ENCODE data around the gene FOXRED2. TPM values are rescaled to one million over a fixed set of nuclear protein-coding genes. Genes with fewer than 3 reads are reported as not detected.

FOXRED2 gene
- total and polyA plus RNA-seq, 2 of the 8 experiments (the other 6 are each of a cell fraction or from before 2014, with no cell fraction given): 11.5 to 27.8 TPM

DNA sequence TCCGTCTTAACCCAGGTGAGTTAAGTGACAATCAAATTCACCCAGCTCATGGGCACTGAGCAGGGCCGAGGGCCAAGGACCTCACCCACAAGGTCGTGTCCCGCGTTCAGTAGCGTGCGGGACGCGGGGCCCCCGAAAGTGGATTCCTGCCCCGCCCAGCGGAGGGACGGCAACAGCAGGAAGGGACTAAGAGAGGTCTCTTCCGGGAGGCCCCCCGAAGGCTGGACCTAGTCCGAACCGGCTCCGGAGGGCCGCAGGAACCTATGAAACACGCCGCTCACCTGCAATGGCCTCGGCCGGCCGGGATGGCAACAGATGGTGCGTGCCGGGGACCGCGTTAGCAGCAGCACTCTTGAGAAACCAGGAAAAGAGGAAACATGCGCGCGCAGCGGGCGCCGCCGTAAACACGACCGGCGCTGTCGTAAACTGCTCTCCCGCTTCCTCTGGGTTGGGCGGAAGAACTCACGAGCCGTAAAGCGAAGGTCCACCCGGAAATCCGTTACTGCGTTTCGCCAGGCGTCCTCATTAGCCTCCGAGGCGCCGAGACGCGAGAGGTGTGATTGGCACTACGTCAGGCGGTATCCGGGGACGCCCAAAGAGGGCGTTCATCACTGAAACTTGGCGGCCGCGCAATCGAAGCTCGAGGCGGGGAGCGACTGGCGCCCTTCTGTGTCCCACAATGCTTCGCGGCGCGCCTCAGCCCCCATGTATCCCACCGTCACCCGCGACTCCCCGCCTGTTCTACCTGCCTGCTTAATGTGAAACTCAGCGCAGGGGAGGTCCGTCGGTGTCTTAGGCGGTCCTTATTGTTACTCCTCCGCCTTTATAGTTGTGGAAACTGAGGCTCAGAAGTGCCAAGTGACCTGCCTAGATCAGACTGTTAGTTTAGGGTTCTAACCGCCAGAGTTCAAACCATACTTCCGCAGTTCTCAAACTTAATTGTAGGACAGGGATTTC lies 22.2 kb upstream of the FOXRED2 start, which contains the start of gene EIF3D (continued):
- TF ChIP-seq HDAC6 (IDR thresholded peaks at IDR 0.05; ENCODE audit: low read depth, low read length) (no peak), KDM1A (IDR thresholded peaks at IDR 0.05; ENCODE audit: borderline replicate concordance, low read length) (no peak), EP300 (IDR thresholded peaks at IDR 0.05; ENCODE audit: borderline replicate concordance in 1 of 2, low read depth in 2 of 2, low read length in 2 of 2) (no peak), RAD21 (IDR thresholded peaks at IDR 0.05 in 1 of 2, conservative IDR thresholded peaks at IDR 0.05 in 1 of 2; ENCODE audit: low read depth in 2 of 2, low read length in 2 of 2) (no peak), BCL11A (IDR thresholded peaks at IDR 0.05; ENCODE audit: low read depth in 2 of 2, low read length in 2 of 2) (no peak), CHD1 (IDR thresholded peaks at IDR 0.05; ENCODE audit: low read depth, low read length) (no peak), SAP30 (IDR thresholded peaks at IDR 0.05; ENCODE audit: insufficient read depth, insufficient replicate concordance, low read length) (no peak), SP2 (IDR thresholded peaks at IDR 0.05; ENCODE audit: low read length) (no peak), TAF7 (optimal IDR thresholded peaks at IDR 0.05; ENCODE audit: borderline replicate concordance, low read depth, low read length) (peak; percentile 82), BRCA1 (IDR thresholded peaks at IDR 0.05; ENCODE audit: low read depth, low read length) (no peak), RXRA (IDR thresholded peaks at IDR 0.05; ENCODE audit: insufficient read depth, low read depth, low read length) (no peak), EZH2 (IDR thresholded peaks at IDR 0.05; ENCODE audit: low read depth, low read length, severe bottlenecking) (no peak), CTBP2 (IDR thresholded peaks at IDR 0.05; ENCODE audit: borderline replicate concordance, insufficient read depth, insufficient read length, low read length) (no peak), EGR1 (IDR thresholded peaks at IDR 0.05; ENCODE audit: borderline replicate concordance, low read depth, low read length) (peak; percentile 37; the same call in 1 of the 2 replicates)
- TF ChIP-seq, protein P1, sequence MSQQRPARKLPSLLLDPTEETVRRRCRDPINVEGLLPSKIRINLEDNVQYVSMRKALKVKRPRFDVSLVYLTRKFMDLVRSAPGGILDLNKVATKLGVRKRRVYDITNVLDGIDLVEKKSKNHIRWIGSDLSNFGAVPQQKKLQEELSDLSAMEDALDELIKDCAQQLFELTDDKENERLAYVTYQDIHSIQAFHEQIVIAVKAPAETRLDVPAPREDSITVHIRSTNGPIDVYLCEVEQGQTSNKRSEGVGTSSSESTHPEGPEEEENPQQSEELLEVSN (IDR thresholded peaks at IDR 0.05): peak; percentile 70
- TF ChIP-seq, protein P2, sequence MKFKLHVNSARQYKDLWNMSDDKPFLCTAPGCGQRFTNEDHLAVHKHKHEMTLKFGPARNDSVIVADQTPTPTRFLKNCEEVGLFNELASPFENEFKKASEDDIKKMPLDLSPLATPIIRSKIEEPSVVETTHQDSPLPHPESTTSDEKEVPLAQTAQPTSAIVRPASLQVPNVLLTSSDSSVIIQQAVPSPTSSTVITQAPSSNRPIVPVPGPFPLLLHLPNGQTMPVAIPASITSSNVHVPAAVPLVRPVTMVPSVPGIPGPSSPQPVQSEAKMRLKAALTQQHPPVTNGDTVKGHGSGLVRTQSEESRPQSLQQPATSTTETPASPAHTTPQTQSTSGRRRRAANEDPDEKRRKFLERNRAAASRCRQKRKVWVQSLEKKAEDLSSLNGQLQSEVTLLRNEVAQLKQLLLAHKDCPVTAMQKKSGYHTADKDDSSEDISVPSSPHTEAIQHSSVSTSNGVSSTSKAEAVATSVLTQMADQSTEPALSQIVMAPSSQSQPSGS (IDR thresholded peaks at IDR 0.05; ENCODE audit: low read length): peak; percentile 81; the same call in 1 of the 2 replicates
- TF ChIP-seq, protein P3, sequence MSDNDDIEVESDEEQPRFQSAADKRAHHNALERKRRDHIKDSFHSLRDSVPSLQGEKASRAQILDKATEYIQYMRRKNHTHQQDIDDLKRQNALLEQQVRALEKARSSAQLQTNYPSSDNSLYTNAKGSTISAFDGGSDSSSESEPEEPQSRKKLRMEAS (IDR thresholded peaks at IDR 0.05): peak; percentile 90
